Left colon (tissue), 2 donors: ENCODE data around the gene SPATS2L. TPM values are rescaled to one million over a fixed set of nuclear protein-coding genes. Genes with fewer than 3 reads are reported as not detected.

Source experiments
- ATAC-seq: fragments of 200-7000 bp; cut with Tn5 transposase; one replicate; pipeline ENCODE4 v1.9.1; 2020; ENCODE audit warnings: mild to moderate bottlenecking, moderate library complexity
- DNase-seq, 2 donors: peaks; one replicate each; pipeline ENCODE4 v3.0.0-alpha.2; 2020
- intact Hi-C, 2 donors: fragments of 100-400 bp; cut with DNase I in 1 of 2; cut with micrococcal nuclease in 1 of 2; formaldehyde crosslinking; loops; one replicate each; pipeline versions ENCODE4 v1.11.2 to v1.14.0; 2022; cut with DNase I, micrococcal nuclease
- total RNA-seq, 2 donors: library from RNA; stranded (reverse); fragmentation: NEBNext Ultra II Directional; extraction: Animal tissue kit (Norgen Biotek cat#: 25700); gene quantifications; one replicate each; pipeline ENCODE4 v1.2.1, GENCODE V29; 2021
- donor health status: DM: no; HTN: no; CAD: no.
- donor health status: DM: yes; HTN: yes; CAD: no.

The SPATS2L gene
- total RNA-seq, 2 donors from 2014 or later = 157 to 240 TPM

- ATAC-seq = no peak
- intact Hi-C loops = no loop called here
- DNase-seq = no peak
These were observed 55.9 kb downstream of the SPATS2L start for GRCh38 chr2:200362202-200362917.

- ATAC-seq = no peak
- no peak for DNase-seq
- intact Hi-C loops = no loop called here
These were observed 56.8 kb downstream of the SPATS2L start for GRCh38 chr2:200363279-200363678.

GRCh38 chr2:200364142-200364541 is 57.6 kb downstream of the SPATS2L start:
- intact Hi-C loops = no loop called here
- ATAC-seq (no peak), DNase-seq (no peak)

GRCh38 chr2:200364620-200365019 is 58.1 kb downstream of the SPATS2L start:
- ATAC-seq (no peak), DNase-seq (no peak)
- intact Hi-C loops = no loop called here

GRCh38 chr2:200365209-200365608 is 58.7 kb downstream of the SPATS2L start:
- intact Hi-C loops = no loop called here
- DNase-seq (no peak), ATAC-seq (no peak)

GRCh38 chr2:200367155-200367554 is 60.7 kb downstream of the SPATS2L start:
- DNase-seq (no peak), ATAC-seq (no peak)
- intact Hi-C loops = no loop called here

GRCh38 chr2:200369886-200370285 is 63.4 kb downstream of the SPATS2L start:
- no peak for ATAC-seq
- intact Hi-C loops = no loop called here
- DNase-seq = no peak

- no peak for DNase-seq
- intact Hi-C loops = no loop called here
- ATAC-seq = no peak
These were observed 66.7 kb downstream of the SPATS2L start for GRCh38 chr2:200373231-200373630.

GRCh38 chr2:200373973-200374416 is 67.5 kb downstream of the SPATS2L start:
- ATAC-seq (peak; percentile 33), DNase-seq (peak in 1 of 2 donors; percentile 38)
- intact Hi-C loops = no loop called here

GRCh38 chr2:200376513-200377354 is 70.2 kb downstream of the SPATS2L start:
- intact Hi-C loops = no loop called here
- DNase-seq (peak; percentile 67 to 84), ATAC-seq (peak; percentile 73)

GRCh38 chr2:200377355-200378336 is 71.2 kb downstream of the SPATS2L start:
- intact Hi-C loops = no loop called here
- ATAC-seq (peak; percentile 71), DNase-seq (peak; percentile 46 to 74)

- ATAC-seq (no peak), DNase-seq (peak in 1 of 2 donors; percentile 18)
- intact Hi-C loops = no loop called here
These were observed 72.3 kb downstream of the SPATS2L start for GRCh38 chr2:200378652-200379290.

GRCh38 chr2:200379481-200380090 is 73.1 kb downstream of the SPATS2L start:
- ATAC-seq (no peak), DNase-seq (no peak)
- intact Hi-C loops = no loop called here

- no peak for DNase-seq
- ATAC-seq = no peak
- intact Hi-C loops = no loop called here
These were observed 73.6 kb downstream of the SPATS2L start for GRCh38 chr2:200380091-200380561.

- intact Hi-C loops = no loop called here
- DNase-seq = no peak
- no peak for ATAC-seq
These were observed 74.5 kb downstream of the SPATS2L start for GRCh38 chr2:200380833-200381542.

- ATAC-seq (no peak), DNase-seq (no peak)
- intact Hi-C loops = no loop called here
These were observed 76.4 kb downstream of the SPATS2L start for GRCh38 chr2:200382874-200383273.

GRCh38 chr2:200383380-200384110 is 77.1 kb downstream of the SPATS2L start:
- intact Hi-C loops = no loop called here
- DNase-seq (no peak), ATAC-seq (peak; percentile 65)
